Measurements from ENCODE around the gene TAGLN.

Gene TAGLN

DNA sequence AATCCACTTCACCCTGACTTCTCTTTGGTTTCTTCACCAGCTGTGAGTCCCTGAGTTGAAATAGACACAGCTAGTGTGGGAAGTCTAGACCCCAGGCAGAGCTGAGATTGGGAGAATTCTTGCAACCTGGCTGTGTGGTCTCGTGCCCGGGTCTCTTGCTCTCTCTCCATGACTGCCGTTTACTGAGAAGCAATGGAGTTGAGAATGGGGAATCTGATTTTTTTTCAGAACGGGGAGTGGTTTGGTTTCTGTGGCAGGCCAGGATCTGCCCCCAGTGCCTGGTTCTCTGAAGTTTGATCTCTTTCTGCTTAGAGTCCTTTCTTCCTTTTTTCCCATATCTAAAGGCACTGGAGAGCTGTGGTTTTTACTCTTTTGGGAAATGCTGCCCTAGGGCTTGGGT is 19.1 kb upstream of the TAGLN start:
- peak overlapping the region; percentile 97 for H3K4me3 ChIP-seq (ENCODE audit: low read length)
- H3F3A ChIP-seq (ENCODE audit: control insufficient read depth, insufficient read depth), result peaks cover 6% of the 10 kb centered on the region; the same call in 1 of the 2 replicates
- H3K27me3 ChIP-seq (ENCODE audit: control insufficient read depth, low read length), result no peaks in the 10 kb centered on the region
- H3K79me2 ChIP-seq (ENCODE audit: control insufficient read depth, low read length), result peaks cover 3% of the 10 kb centered on the region; the same call in 1 of the 2 replicates
- no peaks in the 10 kb centered on the region for H4K20me1 ChIP-seq (ENCODE audit: control insufficient read depth, insufficient read depth, low read depth, low read length)
- H3K4me2 ChIP-seq (ENCODE audit: low read length), result peak overlapping the region; percentile 98
- TF ChIP-seq EZH2phosphoT487 (IDR thresholded peaks at IDR 0.05; ENCODE audit: borderline replicate concordance, low read length), result no peak
- TF ChIP-seq, protein P1, sequence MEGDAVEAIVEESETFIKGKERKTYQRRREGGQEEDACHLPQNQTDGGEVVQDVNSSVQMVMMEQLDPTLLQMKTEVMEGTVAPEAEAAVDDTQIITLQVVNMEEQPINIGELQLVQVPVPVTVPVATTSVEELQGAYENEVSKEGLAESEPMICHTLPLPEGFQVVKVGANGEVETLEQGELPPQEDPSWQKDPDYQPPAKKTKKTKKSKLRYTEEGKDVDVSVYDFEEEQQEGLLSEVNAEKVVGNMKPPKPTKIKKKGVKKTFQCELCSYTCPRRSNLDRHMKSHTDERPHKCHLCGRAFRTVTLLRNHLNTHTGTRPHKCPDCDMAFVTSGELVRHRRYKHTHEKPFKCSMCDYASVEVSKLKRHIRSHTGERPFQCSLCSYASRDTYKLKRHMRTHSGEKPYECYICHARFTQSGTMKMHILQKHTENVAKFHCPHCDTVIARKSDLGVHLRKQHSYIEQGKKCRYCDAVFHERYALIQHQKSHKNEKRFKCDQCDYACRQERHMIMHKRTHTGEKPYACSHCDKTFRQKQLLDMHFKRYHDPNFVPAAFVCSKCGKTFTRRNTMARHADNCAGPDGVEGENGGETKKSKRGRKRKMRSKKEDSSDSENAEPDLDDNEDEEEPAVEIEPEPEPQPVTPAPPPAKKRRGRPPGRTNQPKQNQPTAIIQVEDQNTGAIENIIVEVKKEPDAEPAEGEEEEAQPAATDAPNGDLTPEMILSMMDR (IDR thresholded peaks at IDR 0.05; ENCODE audit: low read depth, low read length, poor library complexity, severe bottlenecking), result no peak
- H3K4me1 ChIP-seq (ENCODE audit: control insufficient read depth, low read length), result peaks cover 34% of the 10 kb centered on the region
- 0 out of 2 replicates have a peak, but pooled peaks cover 8% of the 10 kb centered on the region for H3K36me3 ChIP-seq (ENCODE audit: control insufficient read depth, low read length)
- no peaks in the 10 kb centered on the region for H3K9me2 ChIP-seq (replicated peaks; ENCODE audit: control insufficient read depth, low read length)
- H3K9me3 ChIP-seq (ENCODE audit: control insufficient read depth, insufficient read depth, low read length), result no peaks in the 10 kb centered on the region
- H3K27ac ChIP-seq (ENCODE audit: low read depth, low read length), result peak overlapping the region; percentile 33

DNA sequence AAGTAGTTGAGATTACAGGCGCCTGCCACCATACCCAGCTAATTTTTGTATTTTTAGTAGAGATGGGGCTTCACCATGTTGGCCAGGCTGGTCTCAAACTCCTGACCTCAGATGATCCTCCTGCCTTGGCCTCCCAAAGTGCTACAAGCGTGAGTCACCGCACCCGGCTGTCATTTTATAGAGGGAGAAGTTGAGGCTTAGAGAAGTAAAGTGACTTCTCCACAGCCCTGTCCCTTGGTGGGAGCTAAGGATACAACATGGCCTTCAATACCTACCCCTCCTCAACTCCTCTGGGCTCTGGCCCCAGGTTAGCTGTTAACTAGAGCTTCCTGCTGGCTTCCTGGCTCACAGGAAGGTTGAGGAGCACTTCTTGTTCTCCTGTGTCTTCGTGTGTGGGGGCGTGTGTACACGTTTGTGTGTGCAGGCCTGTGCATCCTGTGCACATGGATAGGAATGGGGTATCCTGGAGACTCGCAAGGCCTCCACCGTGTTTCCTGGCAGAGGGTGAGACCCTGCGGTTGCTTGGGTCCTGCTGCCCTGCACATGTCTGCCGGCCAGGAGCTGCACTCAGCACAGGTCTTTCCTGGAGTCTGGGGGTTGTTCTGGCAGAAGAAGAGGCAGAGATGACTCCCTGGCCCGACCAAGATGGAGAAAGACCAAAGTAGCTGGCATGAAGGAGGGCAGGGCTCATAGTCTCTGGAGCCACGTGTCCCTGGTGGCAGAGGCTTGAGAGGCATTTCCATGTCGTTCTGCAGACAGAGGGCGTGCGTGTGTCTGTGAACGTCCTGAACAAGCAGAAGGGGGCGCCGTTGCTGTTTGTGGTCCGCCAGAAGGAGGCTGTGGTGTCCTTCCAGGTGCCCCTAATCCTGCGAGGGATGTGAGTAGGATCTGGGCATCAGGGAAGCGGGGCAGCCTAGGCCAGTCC is 18.2 kb upstream of the TAGLN start:
- H3K4me2 ChIP-seq (ENCODE audit: low read length), result peak overlapping the region; percentile 98
- no peaks in the 10 kb centered on the region for H4K20me1 ChIP-seq (ENCODE audit: control insufficient read depth, insufficient read depth, low read depth, low read length)

DNA sequence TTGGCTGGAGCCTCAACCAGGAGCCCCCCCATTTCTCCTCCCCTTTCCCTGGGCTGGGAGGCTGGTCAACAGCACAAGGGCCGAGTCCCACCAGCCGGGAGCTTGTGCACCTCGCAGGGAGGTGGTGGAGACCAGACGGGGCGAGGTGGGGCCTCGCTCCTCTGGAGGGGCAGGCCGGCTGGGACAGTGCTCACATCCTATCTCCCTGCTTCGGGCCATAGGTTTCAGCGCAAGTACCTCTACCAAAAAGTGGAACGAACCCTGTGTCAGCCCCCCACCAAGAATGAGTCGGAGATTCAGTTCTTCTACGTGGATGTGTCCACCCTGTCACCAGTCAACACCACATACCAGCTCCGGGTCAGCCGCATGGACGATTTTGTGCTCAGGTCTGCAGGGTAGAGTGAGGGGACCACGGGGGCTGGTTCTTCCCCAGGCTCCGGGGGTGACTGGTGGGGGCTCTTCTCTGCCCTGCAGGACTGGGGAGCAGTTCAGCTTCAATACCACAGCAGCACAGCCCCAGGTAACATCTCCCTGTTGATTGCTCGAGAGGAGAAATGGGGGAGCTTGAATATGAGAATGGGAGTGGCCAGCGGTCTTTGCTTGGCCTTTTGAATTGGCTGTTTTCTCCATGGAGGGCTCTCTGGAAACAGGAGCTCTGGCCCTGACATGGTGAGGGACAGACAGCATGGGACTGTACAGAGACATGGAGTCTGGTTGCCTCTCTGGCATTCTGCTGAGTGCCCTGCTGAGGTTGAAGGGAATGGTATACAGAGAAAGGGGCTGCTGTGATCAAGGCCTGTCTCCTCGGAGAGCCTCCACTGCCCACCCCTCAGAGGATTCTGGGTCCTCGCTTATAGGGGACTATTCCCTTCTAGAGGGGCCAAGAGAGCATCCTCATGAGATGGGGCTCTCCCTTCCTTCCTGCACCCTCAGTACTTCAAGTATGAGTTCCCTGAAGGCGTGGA is 17.3 kb upstream of the TAGLN start:
- no peak overlapping the region for H3K27ac ChIP-seq (ENCODE audit: low read depth, low read length)
- no peak overlapping the region for H3K4me3 ChIP-seq (ENCODE audit: low read length)
- peaks cover 3% of the 10 kb centered on the region; the same call in 1 of the 2 replicates for H3K79me2 ChIP-seq (ENCODE audit: control insufficient read depth, low read length)
- no peak for TF ChIP-seq EZH2phosphoT487 (IDR thresholded peaks at IDR 0.05; ENCODE audit: borderline replicate concordance, low read length)
- TF ChIP-seq, protein P1 (IDR thresholded peaks at IDR 0.05; ENCODE audit: low read depth, low read length, poor library complexity, severe bottlenecking), result no peak
- peak overlapping the region; percentile 98; the same call in 1 of the 2 replicates for H3K4me2 ChIP-seq (ENCODE audit: low read length)
- peaks cover 6% of the 10 kb centered on the region; the same call in 1 of the 2 replicates for H3F3A ChIP-seq (ENCODE audit: control insufficient read depth, insufficient read depth)
- no peaks in the 10 kb centered on the region for H4K20me1 ChIP-seq (ENCODE audit: control insufficient read depth, insufficient read depth, low read depth, low read length)
- H3K9me2 ChIP-seq (replicated peaks; ENCODE audit: control insufficient read depth, low read length), result no peaks in the 10 kb centered on the region
- peaks cover 50% of the 10 kb centered on the region for H3K4me1 ChIP-seq (ENCODE audit: control insufficient read depth, low read length)
- H3K27me3 ChIP-seq (ENCODE audit: control insufficient read depth, low read length), result no peaks in the 10 kb centered on the region
- H3K36me3 ChIP-seq (ENCODE audit: control insufficient read depth, low read length), result 0 out of 2 replicates have a peak, but pooled peaks cover 8% of the 10 kb centered on the region
- no peaks in the 10 kb centered on the region for H3K9me3 ChIP-seq (ENCODE audit: control insufficient read depth, insufficient read depth, low read length)

More for the DNA sequence above, 18.2 kb upstream of the TAGLN start:
- Histone ChIP-seq H3K36me3 (ENCODE audit: control insufficient read depth, low read length) (0 out of 2 replicates have a peak, but pooled peaks cover 8% of the 10 kb centered on the region), H3K27me3 (ENCODE audit: control insufficient read depth, low read length) (no peaks in the 10 kb centered on the region), H3K4me1 (ENCODE audit: control insufficient read depth, low read length) (peaks cover 42% of the 10 kb centered on the region), H3K79me2 (ENCODE audit: control insufficient read depth, low read length) (peaks cover 3% of the 10 kb centered on the region; the same call in 1 of the 2 replicates), H3K9me3 (ENCODE audit: control insufficient read depth, insufficient read depth, low read length) (no peaks in the 10 kb centered on the region), H3K4me3 (ENCODE audit: low read length) (peak overlapping the region; percentile 46), H3K27ac (ENCODE audit: low read depth, low read length) (no peak overlapping the region), H3K9me2 (replicated peaks; ENCODE audit: control insufficient read depth, low read length) (no peaks in the 10 kb centered on the region), H3F3A (ENCODE audit: control insufficient read depth, insufficient read depth) (peaks cover 6% of the 10 kb centered on the region; the same call in 1 of the 2 replicates)
- TF ChIP-seq, protein P1 (IDR thresholded peaks at IDR 0.05; ENCODE audit: low read depth, low read length, poor library complexity, severe bottlenecking), result peak; percentile 91
- no peak for TF ChIP-seq EZH2phosphoT487 (IDR thresholded peaks at IDR 0.05; ENCODE audit: borderline replicate concordance, low read length)

Measured in DOHH2 (cell line).